Measurements from ENCODE around the gene BRCA1.

GRCh38 chr17:43051969-43052368 lies 73.2 kb downstream of the BRCA1 start:
- TF ChIP-seq POLR2AphosphoS5 (IDR thresholded peaks at IDR 0.05): no peak
- no peak for TF ChIP-seq CTCF (IDR thresholded peaks at IDR 0.05; ENCODE audit: poor library complexity, severe bottlenecking)
- TF ChIP-seq TAF1 (IDR thresholded peaks at IDR 0.05; ENCODE audit: low read depth): no peak
- no peak for TF ChIP-seq EP300 (conservative IDR thresholded peaks at IDR 0.05; ENCODE audit: poor library complexity, severe bottlenecking)

Data from neural cell (in vitro differentiated cells).